Adrenal gland (tissue), 5 donors: ENCODE measurements around the gene ANO4.

ENCODE experiments used
- CTCF ChIP-seq, 6 experiments: fragments of 450-650 bp in 4 of 6; fragments of 200-600 bp in 2 of 6; sonication (generic) in 1 of 6; IDR thresholded peaks; 1 replicate in 5 of 6; 2 replicates in 1 of 6; pipeline versions ENCODE4 v1.5.1 to v1.8.0; 2016 to 2021; ENCODE audit warnings: antibody characterized with exemption in 6 of 6, mild to moderate bottlenecking in 2 of 6, moderate library complexity in 1 of 6
- POLR2A ChIP-seq, 2 donors: fragments of 450-650 bp; IDR thresholded peaks; one replicate each; pipeline ENCODE4 v1.6.1; 2017; ENCODE audit warnings: antibody characterized with exemption in 2 of 2, mild to moderate bottlenecking in 2 of 2, moderate library complexity in 1 of 2
- donor health status: DM: no; HTN: no; CAD: no.

- TF ChIP-seq CTCF (IDR thresholded peaks at IDR 0.05) (no peak), POLR2A (IDR thresholded peaks at IDR 0.05) (no peak)
Observed at GRCh38 chr12:100953677-100954076, 159.1 kb downstream of the ANO4 start.
